ENCODE measurements around the gene FOXK2.

Gene FOXK2

GRCh38 chr17:82593590-82594087 is 74.1 kb downstream of the FOXK2 start:
- DNase-seq (ENCODE audit: extremely low read depth, insufficient read length), result no peak
- Histone ChIP-seq H3K36me3 (ENCODE audit: control insufficient read depth, insufficient read depth, low read length) (peaks cover 25% of the 10 kb centered on the region), H3K4me3 (replicated peaks; ENCODE audit: low read depth, low read length) (peak overlapping the region; percentile 52), H3K27me3 (replicated peaks; ENCODE audit: control insufficient read depth, insufficient read depth, low read length) (no peaks in the 10 kb centered on the region)
- TF ChIP-seq, protein P1, sequence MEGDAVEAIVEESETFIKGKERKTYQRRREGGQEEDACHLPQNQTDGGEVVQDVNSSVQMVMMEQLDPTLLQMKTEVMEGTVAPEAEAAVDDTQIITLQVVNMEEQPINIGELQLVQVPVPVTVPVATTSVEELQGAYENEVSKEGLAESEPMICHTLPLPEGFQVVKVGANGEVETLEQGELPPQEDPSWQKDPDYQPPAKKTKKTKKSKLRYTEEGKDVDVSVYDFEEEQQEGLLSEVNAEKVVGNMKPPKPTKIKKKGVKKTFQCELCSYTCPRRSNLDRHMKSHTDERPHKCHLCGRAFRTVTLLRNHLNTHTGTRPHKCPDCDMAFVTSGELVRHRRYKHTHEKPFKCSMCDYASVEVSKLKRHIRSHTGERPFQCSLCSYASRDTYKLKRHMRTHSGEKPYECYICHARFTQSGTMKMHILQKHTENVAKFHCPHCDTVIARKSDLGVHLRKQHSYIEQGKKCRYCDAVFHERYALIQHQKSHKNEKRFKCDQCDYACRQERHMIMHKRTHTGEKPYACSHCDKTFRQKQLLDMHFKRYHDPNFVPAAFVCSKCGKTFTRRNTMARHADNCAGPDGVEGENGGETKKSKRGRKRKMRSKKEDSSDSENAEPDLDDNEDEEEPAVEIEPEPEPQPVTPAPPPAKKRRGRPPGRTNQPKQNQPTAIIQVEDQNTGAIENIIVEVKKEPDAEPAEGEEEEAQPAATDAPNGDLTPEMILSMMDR (IDR thresholded peaks at IDR 0.05; ENCODE audit: insufficient read depth, low read length, poor library complexity, severe bottlenecking), result no peak

- H3K36me3 ChIP-seq (ENCODE audit: control insufficient read depth, insufficient read depth, low read length), result peaks cover 28% of the 10 kb centered on the region
- TF ChIP-seq, protein P1 (IDR thresholded peaks at IDR 0.05; ENCODE audit: insufficient read depth, low read length, poor library complexity, severe bottlenecking), result no peak
- no peaks in the 10 kb centered on the region for H3K27me3 ChIP-seq (replicated peaks; ENCODE audit: control insufficient read depth, insufficient read depth, low read length)
- no peak overlapping the region for H3K4me3 ChIP-seq (replicated peaks; ENCODE audit: low read depth, low read length)
- no peak for DNase-seq (ENCODE audit: extremely low read depth, insufficient read length)
These were observed 75.0 kb downstream of the FOXK2 start for GRCh38 chr17:82594571-82594970.

DNA sequence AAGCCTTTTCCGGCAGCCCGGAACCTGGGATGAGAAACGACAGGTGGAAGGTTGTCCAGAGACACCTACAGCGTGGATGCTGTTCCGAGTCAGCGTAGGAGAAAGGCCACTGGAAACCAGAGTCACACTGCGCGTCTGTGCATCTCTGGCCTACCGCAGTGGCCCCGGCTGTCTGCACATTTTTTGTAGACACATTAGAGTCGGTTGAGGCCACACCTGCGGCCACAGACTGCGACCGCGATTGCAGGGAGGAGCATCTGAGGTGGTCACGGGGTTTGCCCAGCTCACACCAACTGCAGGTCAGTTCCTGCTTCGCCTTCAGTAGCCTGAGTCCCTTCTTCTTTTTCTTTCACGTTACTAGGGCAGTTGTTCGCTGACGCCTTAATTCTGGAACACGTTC is 76.4 kb downstream of the FOXK2 start:
- no peak overlapping the region for H3K4me3 ChIP-seq (replicated peaks; ENCODE audit: low read depth, low read length)
- TF ChIP-seq, protein P1 (IDR thresholded peaks at IDR 0.05; ENCODE audit: insufficient read depth, low read length, poor library complexity, severe bottlenecking), result no peak
- no peaks in the 10 kb centered on the region for H3K27me3 ChIP-seq (replicated peaks; ENCODE audit: control insufficient read depth, insufficient read depth, low read length)
- H3K36me3 ChIP-seq (ENCODE audit: control insufficient read depth, insufficient read depth, low read length), result peaks cover 36% of the 10 kb centered on the region
- no peak for DNase-seq (ENCODE audit: extremely low read depth, insufficient read length)

GRCh38 chr17:82596296-82596695 is 76.8 kb downstream of the FOXK2 start:
- TF ChIP-seq, protein P1 (IDR thresholded peaks at IDR 0.05; ENCODE audit: insufficient read depth, low read length, poor library complexity, severe bottlenecking), result no peak
- H3K36me3 ChIP-seq (ENCODE audit: control insufficient read depth, insufficient read depth, low read length), result peaks cover 36% of the 10 kb centered on the region
- no peak for DNase-seq (ENCODE audit: extremely low read depth, insufficient read length)

DNA sequence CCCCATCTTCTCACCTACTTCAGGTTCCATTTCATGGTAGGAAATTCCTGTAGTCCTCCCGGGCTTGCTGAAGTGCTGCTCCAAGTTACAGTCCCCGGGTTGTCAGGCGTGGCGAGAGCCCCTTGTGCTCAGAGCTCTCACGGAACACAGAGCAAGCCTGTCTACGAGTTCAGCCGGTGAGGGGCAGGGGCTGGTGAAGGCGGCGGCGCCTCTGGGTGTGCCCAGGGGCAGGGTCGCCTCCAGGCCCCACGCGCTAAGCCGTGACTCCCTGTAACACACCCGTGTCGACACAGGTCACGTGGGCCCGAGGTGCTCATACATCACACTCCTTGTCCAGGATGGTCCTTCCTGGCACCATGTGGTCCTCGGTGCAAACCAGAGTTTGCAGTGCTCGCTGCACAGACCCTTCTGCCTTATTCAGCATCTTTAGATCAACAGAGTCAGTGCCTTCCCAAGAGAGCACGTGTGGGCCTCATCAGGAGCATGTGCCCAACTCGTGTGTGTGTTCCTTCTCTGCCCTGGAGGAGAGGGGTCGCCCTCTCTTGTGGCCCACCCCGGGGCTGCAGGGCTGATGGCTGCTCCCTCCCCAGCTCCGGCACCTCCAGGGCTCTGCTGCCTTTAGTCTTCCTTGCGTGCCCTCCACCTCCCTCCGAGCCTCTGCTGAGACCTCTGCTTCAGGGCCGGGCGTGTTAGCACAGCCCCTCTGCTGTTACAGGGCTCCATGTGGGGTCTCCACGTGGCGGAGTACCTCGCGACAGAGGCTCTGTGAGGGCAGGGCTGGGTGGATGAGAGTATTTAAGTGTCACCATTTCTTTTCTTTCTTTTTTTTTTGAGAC is 77.5 kb downstream of the FOXK2 start:
- Histone ChIP-seq H3K4me3 (replicated peaks; ENCODE audit: low read depth, low read length) (no peak overlapping the region), H3K36me3 (ENCODE audit: control insufficient read depth, insufficient read depth, low read length) (peaks cover 40% of the 10 kb centered on the region), H3K27me3 (replicated peaks; ENCODE audit: control insufficient read depth, insufficient read depth, low read length) (no peaks in the 10 kb centered on the region)
- TF ChIP-seq, protein P1 (IDR thresholded peaks at IDR 0.05; ENCODE audit: insufficient read depth, low read length, poor library complexity, severe bottlenecking), result no peak
- no peak for DNase-seq (ENCODE audit: extremely low read depth, insufficient read length)

More at GRCh38 chr17:82596296-82596695, 76.8 kb downstream of the FOXK2 start:
- Histone ChIP-seq H3K4me3 (replicated peaks; ENCODE audit: low read depth, low read length) (no peak overlapping the region), H3K27me3 (replicated peaks; ENCODE audit: control insufficient read depth, insufficient read depth, low read length) (no peaks in the 10 kb centered on the region)

All from GM06990 (cell line).